Hematopoietic multipotent progenitor cell treated with erythropoietin and hydrocortisone succinate and interleukin-3 and kit ligand, for 15 days (in vitro differentiated cells): ENCODE measurements around the gene CBS.
"Not testable (repeated sequence)": the region's sequence is repeated elsewhere in the genome, so short reads cannot be mapped to it uniquely, and the experiment has no call there.

Experiments
- DNase-seq: peaks from one replicate; pipeline ENCODE4 v3.0.0-alpha.2; 2015; ENCODE audit warnings: low spot score

The CBS gene

DNA sequence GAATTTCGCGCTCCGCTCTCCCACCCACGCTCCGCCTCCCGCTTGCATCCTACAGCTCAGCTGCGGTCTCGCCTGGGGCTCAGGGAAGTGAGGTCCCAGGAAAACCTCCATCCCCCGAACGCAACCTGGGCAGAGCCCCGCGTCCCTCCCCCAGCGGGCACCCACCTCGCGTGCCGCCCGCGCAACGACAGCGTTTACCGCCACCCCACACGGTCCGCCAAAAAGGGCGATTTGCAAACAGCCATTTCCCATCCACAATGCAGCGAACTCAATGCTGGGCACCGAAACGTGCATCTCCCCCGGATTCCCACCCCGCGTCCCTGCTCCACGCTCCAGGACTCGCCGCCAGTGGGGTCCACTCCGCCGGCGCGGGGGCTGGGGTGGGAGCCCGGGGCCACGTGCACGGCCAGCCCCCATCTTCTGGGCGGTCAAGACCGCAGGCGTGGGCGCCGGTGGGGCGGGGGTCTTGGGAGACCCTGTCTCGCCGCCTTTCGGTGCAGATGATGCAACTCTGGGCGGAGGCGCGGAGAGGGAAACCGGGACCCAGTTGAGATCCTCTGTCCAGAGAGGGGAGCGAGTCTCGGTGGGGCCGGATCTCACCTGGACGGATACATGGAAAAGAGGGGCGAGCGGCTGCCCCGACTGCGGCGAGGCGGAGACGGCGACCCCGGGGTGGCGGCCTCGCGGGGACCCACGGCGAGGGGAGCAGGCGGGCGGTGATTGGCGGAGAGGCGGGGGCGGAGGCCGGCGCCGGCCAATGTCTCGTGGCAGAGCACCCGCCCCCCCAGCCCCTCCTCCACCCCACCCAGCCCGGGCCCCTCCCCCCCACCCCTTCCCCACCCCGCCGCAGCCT is at the start of gene CBS:
CBS (minus strand) TSS at position 666 of the 853 bp plus-strand sequence. CDS start 3,642 bp downstream, outside the sequence.
- DNase-seq = not testable (repeated sequence)

DNA sequence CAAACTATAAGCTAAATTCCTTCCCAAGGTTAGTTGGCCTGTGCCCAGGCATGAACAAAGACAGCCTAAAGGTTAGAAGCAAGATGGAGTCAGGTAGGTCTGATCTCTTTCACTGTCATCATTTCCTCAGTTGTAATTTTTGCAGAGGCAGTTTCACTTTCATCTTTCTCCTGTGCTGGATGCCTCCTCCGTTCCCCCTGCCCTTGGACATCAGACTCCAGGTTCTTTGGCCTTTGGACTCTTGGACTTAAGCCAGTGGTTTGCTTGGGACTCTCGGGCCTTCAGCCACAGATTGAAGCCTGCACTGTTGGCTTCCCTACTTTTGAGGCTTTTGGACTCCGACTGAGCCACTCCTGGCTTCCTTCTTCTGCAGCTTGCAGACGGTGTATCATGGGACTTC is 40.3 kb upstream of the CBS start:
- DNase-seq = not testable (repeated sequence)

DNA sequence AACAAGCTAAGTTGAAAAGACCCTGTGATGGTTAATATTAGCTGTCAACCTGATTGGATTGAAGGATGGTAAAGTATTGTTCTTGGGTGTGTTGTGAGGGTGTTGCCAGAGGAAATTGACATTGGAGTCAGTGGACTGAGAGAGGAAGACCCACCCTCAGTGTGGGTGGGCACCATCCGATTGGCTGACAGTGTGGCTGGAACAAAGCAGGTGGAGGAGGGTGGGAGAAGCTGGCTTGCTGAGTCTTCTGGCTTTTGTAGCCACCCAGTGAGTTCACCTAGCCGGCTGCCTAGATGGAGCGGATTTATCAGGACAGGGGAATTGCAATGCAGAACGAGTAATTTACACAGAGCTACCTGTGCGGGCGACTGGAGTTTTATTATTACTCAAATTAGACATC is 38.8 kb upstream of the CBS start:
- not testable (repeated sequence) for DNase-seq

DNA sequence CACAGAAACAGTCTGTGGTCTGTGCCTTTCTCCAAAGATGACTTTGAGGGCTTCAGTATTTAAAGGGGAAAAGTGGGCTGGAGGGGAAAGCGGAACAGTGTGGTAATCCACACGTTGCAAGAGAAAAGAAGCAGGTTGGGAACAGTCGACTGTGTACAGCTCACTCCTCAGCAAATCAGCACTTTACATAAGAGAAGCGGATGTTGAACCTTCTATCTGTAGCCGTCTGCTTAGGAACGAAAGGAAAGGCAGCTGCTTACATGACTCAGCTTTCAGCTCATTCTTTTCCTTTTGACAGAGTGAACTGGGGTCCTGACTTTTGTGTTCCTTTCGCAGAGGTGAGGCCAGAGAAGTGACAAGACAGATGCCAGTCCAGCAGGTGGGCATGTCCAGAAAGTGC is 33.4 kb upstream of the CBS start:
- not testable (repeated sequence) for DNase-seq

DNA sequence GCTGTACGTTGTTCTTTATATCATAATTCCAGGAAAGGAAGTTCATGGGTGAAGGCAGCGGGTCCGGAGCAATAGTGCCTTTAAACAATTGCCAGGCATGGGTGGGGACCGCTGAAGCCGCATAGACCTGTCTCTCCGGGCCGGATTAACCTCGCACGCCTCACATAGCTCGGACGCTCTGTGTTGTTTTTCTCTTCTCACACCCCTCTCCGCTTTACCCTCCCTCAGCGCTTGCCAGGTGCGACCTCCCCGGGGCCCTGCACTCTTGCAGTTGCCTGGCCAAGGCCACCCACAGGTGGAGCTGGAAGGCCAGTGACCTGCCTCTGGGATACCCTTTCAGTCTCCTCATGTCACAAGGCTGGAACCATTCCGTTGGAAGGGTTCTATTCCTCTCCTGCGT is 32.5 kb upstream of the CBS start:
- not testable (repeated sequence) for DNase-seq

DNA sequence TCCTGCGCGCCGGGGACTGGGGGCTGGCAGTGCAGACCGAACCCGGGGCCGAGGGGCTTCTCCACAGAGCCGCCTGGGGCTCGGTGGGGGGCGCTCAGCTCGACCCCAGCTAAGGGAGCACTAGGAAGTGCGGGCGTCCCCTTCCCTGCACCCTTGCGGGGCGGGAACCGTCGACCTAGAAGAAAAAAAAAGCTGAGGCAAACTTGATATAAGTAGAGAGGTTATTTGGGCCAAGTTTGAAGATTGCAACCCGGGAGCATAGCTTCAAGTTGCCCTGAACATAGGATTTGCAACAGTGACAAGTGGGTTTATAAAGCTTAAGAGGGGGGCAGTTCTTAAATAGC is 32.1 kb upstream of the CBS start:
- DNase-seq = not testable (repeated sequence)

DNA sequence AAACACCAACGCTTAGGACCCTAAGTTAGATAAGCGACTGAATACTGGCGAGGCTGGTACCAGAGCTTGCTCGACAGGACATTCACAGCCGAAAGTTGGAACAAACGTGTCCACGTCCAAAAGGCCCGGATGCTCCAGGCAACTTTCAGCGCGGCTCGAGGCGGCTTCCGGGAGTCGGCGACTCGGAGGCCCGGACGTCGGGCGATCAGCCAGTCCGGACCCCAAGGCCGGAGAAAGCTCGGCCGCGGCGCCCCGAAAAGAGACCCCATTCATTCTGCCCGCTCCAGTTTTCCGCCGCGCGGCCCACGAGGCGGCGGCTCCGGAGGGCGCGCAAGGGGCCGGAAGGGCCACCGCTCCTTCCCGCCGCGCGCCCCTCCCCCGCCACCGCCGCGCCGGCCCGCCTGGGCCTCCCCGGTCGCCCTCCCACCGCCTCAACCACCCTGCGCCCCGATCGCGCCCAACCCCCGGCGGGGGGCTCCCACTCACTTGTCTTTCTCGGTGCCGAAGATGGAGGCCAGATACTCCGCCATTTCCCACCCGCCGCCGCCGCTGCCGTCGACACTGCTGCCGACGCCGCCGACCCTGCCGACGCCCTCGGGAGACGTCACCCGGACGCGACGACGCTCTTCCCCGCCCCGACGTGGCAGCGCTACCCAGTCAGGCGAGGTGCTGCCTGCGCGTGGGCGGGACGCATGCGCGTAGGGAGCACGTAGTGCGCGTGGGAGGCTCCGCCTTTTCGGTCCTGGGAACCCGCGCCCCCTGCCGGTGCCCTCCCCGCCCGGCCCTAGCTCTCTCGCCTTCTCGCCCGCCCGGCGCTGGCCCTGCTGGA is 31.5 kb upstream of the CBS start, which contains the start of gene U2AF1:
U2AF1 (minus strand) TSS at position 606 of the 829 bp plus-strand sequence; CDS start at position 530, 76 bp downstream.
- peak; percentile 1 for DNase-seq

DNA sequence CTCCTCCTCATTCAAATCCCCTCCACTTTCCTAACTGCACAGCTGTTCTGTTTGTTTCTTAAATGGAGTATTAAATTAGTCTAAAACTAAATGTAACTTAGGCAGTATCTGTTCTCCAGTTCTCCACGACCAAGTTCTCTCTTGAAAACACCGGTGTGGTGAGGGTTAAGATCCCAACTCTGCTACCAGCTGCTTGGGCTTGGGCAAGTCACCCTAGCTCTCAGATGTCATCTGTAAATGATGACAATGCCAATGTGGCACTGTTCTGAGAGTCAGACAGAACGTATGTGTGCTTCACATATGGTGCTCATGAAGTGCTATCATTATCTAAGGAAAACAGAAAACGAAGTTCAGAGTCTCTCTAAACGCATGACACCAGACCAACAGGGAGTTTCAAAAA is 29.0 kb upstream of the CBS start:
- DNase-seq = not testable (repeated sequence)

DNA sequence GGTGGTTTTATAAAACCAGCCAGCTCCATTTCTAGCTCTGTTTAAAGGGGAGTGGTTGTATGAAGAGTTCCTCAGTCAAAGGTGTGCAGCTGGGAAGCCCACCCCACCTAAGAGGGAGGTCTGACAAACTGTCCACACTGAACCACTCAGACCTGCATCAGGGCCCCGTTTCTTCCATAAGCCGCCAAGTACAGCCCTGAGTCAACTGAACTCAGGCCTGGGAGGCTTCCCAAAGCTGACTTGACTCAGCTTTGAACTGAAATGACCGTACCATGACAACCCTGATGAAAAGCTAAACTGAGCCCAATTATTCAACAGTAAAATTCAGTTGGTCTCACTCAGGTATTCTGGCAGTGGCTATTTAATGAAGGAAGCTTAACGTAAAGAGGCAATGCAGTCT is 26.6 kb upstream of the CBS start:
- not testable (repeated sequence) for DNase-seq

DNA sequence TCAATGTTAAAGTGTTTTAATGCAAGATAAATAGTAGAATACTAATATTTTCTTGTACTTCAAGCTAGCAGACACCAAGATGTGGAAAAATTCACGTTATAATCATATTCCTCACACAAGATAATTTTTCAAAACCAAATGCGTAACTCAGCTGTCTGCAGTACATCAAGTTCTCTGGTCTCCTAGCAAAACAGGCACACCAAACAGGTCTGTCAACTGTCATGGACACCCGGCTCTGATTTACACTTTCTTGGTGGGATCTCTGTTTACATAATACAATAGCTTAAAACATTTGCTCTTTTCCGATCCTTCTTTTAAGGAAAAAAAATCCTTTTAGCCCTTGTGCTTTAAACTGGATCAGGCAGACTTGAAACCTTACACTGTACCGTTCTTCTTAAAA is 26.0 kb upstream of the CBS start:
- DNase-seq = not testable (repeated sequence)

DNA sequence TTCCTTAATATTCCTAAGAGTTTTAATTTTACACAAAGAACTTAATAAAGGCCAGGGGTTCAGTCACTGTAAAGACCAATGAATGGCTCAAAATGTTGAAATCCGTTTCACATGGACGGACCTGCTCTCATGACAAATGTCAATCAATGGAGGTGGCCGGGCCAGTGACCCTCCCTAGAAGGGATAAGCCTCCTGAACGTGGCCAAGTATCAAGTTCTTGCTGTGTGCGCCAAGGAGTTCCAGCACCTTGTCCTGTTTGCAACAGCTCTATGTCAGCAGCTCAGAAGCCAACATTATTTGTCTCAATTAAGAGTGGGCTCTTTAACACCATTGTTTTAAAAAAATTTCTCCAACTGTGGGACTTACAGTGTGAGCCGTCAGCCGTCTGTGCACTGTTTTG is 25.4 kb upstream of the CBS start:
- DNase-seq = not testable (repeated sequence)

DNA sequence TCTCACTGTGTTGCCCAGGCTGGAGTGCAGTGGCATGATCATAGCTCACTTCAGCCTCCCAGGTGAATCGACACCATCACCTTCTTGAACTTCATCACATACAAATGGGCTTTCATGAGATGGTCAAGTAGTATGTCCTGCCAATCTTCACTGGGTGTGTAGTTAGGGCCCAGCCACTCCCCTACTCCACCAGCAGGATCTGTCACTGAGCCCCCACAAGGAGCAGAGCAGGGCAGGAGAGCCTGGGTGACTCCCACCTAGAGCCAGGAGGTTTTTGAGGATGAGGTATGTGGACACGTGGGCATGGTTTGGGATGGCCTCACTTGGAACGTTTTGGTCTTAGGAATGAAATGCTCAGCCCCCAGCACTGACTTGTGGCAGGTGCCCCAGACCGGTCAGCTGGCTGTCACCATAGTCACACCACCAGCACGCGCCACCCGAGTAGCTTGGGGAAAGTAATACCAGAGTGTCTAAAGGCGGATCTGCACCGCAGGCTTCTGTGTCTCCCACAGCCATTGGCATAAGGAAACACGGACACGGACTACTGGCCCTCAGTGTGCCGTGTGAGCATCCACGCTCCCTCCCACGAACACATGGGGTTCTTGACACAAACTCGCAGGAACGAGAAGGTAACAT is 16.5 kb upstream of the CBS start:
- not testable (repeated sequence) for DNase-seq

DNA sequence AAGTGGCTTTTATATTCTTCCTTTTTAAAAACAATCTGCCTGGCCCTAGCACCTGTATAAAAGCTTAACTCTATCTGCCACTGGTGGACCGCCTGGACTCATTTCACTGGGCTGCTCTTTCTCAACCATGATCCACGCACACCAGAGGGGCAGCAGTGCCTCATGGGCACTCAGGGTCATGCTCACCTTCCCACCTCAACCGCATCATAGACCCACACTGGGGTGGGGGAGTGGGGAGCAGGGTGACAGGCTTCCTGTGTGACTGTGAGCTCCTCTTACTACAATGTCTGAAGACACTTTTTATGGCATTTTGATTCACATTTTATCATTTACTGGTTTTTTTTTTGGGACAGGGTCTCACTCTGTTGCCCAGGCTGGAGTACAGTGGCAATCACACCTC is 15.3 kb upstream of the CBS start:
- DNase-seq = not testable (repeated sequence)

DNA sequence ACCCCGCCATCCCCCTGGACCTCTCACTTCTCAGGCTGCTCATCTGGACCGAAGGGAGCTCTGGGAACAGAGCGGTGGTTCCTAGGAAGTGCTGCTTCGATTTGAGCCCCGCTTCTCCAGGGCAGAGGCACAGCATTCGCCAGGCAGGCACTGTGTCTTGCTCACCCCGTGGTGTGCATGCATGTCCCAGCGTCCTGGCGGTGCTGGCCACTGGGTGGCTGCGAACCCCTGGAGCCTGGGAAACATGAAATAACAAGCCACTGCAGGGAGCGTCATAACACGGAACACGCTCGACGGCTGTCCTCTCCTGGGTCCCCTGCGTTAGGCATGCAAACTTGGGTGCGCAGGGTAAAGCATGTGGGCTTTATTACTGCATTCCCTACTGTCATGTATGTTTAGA is 13.8 kb upstream of the CBS start:
- not testable (repeated sequence) for DNase-seq

DNA sequence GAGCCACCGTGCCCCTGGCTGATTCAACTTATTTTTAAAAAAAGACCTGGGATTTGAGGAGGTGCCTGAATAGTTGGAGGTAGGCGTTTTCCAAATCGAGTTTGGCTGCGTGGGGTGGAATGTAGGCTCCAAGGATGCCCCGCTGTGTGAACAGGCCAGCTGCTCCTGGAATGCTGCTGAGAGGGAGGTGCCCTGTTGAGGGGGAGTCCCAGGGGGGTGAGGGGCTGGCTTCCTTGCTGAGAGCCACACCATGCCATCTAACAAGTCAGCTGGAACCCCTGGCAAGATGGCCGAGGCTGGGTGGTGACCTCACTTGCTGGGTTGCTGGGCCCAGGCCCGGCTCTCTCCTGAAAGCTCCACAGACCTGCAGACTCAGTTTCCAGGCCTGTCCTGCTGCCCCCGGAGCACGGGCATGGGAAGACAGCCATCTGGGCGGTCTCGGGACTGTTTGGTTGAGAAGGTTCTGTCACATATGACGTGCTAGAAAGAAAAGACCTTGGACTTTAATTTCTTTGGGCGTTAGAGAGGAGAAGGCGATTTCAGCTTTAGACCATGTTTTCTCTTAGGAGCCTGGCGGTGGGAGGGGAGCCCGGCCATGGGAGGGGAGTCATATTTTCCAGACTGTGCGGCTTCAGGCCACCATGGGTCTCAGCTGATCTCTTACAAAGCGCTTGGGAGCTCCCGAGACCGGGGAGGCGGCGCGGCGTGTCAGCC is 7.1 kb upstream of the CBS start:
- DNase-seq = not testable (repeated sequence)

DNA sequence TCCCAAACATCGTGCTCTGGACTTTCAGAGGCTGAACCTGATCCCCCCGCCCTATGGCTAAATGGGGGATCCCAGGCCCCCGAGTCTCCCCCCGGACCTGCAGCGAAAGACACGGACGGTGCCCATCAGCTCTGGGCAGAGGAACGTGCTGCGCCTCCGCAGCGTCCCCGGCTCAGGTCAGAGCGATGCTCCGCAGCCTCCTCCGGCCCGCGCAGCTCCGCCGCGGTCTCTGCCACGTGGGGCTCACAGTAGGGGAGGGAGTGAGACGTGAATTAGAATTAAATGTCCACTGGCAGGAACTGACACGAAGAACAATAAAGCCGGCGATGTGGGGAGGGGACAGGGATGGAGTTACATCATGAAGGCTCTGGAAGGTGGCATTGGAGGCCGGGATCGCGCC is 1.0 kb upstream of the CBS start:
- DNase-seq = not testable (repeated sequence)

DNA sequence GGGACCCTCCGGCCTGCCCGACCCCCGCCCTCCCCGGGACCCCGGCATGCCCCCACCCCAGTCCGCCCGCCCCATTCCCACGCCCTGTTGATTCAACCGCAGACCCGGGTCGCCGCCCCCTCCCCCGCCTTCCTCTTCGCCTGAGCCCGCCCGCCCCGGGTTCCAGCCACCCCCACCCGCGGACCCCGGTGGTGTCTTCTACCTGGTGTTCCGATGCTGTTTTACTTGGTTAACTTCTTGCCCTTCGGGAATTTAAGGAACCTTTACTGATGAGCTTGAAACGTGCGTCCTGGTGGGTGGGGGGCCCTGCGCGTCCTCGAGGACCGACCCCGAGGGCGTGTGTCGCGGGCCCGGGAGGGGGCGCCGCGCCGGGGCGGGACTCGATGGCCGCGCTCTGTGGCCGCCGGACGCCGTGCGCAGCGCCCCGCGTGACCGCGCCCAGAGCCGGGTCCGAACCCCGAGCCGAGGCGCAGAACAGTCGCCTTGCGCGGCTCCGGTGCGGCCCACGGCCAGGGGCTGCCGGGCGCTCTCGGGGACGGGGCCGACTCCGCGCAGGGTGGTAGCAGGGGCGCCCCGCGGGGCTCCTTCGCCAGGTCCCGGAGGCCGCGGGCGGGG is 495 bp upstream of the CBS start:
- not testable (repeated sequence) for DNase-seq

DNA sequence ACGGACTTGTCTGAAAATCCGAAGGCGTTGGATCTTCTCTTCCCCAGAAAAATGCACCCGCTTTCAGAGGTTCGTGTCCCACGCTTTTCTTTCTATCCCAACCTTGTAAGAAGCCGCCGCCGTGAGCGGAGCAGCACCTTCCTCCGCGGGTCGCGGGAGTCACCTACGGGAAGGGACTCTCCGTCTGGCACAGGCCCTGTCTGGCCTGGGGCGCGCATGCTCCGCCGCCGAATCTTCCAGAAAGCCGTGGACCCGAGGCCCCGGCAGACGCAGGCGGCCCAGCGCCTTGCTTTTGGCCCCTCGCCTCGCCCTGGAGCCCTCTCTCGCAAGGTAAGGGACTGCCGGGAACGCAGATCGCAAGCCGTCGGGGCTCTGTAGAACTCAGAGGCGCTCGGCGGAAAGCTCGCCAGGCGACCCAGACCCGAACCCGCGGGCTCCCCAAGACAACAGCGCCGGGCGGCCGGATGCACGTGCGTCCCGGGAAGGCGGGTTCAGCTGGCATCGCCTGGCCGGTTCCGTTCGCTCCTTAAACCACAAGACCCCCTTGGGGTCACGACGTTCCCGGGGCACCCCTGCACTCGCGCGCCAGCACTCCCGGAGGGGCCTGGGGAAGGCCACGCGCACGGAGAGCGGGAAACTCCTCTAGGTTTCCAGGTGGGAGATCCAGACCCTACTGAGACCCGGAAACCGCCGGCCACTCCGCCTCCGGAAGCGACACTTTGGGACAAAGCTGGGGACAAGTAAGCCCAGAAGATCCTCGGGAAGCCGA is 1.1 kb downstream of the CBS start:
- not testable (repeated sequence) for DNase-seq

DNA sequence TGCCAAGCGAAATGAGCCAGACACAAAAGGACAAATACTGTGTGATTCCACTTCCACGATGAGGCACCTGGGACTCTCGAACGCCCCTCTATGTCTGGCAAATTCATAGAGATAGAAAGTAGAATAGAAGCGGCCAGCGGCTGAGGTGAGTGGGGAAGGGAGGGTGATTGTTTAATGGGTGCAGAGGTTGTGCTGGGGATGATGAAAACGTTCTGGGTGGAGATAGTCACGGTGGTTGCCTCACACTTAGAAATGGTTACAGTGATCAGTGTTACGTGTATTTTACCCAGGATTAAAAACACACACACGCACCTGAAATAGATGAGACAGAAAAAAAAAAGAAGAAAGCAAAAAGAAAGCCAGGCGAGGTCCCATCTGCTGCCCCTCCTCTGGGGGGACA is 2.9 kb downstream of the CBS start:
- DNase-seq = not testable (repeated sequence)

DNA sequence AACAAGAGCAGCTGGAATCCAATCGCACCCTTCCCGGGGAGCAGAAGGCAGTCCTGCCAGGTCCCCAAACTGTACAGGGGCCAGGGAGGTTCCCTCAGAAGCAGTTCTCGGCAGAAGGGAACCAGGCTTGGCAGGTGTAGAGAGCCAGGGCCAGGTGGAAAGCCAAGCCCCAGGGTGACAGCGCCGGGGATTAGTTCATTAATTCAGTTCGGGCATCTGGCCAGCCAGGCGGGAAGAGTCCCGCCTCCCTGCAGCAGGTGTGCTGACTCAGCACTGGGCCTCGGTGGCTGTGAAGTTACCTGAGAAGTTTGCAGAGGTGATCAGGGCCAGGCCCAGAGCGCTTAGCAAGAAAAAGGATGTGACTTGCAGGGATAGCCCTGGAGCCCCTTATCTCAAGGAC is 6.0 kb downstream of the CBS start:
- not testable (repeated sequence) for DNase-seq
